ENCODE data around the gene ACOT7. TPM values are rescaled to one million over a fixed set of nuclear protein-coding genes. Genes with fewer than 3 reads are reported as not detected.

Gene ACOT7
- total RNA-seq, 2 donors from 2014 or later = 6.6 to 10.7 TPM

DNA sequence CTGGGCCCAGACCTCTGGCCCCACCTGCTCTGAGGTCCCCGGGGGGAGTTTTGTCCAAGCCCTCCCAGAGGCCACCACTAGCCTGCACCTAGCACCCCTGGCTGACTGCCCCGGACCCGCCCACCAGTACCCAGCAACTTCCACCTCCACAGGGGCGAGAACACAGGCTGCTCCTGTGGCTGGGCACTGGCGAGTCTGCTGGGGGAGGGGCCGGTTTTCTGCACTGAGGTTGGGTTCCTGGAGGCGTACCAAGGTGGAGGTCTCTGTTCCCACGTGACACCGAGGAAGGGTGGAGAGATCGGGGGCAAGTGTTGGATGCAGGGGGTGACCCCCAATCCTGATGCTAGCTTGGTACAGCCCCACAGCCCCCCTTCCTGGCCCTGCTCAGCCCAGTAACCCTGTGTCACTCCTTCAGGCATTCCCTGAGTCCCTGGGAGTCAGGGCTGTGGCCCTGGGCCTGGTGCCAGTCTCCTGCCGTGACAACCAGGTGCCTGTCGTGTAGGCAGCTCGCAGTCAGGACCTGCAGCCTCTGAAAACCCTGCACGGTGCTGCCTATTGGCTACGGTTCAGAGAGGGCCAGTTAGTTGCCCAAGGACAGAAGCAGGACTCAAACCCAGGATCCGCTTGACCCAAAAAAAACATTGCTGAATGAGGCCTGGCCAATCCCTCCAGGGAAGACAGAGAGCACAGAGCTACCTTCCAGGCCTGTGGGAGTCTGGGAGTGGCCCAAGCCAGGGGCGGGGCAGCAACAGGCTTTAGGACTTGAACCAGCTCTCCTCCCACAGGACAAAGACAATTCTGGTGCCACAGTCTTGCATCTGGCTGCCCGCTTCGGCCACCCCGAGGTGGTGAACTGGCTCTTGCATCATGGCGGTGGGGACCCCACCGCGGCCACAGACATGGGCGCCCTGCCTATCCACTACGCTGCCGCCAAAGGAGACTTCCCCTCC lies 34.1 kb upstream of the ACOT7 start:
- no peak for DNase-seq (ENCODE audit: low spot score)
- no peaks in the 10 kb centered on the region for H3K36me3 ChIP-seq
- H3K27ac ChIP-seq = no peak overlapping the region
- peaks cover 19 to 23% of the 10 kb centered on the region in 2 donors for H3K27me3 ChIP-seq
- TF ChIP-seq, protein P1, sequence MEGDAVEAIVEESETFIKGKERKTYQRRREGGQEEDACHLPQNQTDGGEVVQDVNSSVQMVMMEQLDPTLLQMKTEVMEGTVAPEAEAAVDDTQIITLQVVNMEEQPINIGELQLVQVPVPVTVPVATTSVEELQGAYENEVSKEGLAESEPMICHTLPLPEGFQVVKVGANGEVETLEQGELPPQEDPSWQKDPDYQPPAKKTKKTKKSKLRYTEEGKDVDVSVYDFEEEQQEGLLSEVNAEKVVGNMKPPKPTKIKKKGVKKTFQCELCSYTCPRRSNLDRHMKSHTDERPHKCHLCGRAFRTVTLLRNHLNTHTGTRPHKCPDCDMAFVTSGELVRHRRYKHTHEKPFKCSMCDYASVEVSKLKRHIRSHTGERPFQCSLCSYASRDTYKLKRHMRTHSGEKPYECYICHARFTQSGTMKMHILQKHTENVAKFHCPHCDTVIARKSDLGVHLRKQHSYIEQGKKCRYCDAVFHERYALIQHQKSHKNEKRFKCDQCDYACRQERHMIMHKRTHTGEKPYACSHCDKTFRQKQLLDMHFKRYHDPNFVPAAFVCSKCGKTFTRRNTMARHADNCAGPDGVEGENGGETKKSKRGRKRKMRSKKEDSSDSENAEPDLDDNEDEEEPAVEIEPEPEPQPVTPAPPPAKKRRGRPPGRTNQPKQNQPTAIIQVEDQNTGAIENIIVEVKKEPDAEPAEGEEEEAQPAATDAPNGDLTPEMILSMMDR (IDR thresholded peaks at IDR 0.05) = no peak
- H3K9me3 ChIP-seq = no peaks in the 10 kb centered on the region
- H3K4me3 ChIP-seq = no peak overlapping the region
- H3K4me1 ChIP-seq = peaks cover 0 to 36% of the 10 kb centered on the region in 2 donors

DNA sequence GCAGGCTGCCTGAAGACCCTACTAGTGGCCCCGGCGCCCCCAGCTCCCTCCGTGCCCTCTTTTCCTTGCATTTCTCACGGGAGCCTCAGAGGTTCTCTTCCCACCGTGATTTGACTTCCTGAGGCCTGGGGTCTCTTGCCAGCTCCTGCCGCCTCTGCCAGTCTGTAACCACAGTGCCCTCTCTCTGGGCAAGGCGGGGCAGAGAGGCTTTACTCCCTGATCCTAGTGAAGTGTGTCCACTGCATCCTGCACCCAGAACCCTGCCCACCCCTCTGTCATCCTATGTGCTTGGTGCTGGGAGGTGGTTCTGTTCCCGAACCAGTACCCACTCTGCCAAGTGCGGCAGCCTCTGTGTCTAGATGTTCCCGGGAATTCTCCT lies 33.4 kb upstream of the ACOT7 start:
- H3K27ac ChIP-seq = no peak overlapping the region
- no peak overlapping the region for H3K4me3 ChIP-seq
- no peaks in the 10 kb centered on the region for H3K36me3 ChIP-seq
- H3K9me3 ChIP-seq = no peaks in the 10 kb centered on the region
- DNase-seq (ENCODE audit: low spot score) = no peak
- peaks cover 19 to 23% of the 10 kb centered on the region in 2 donors for H3K27me3 ChIP-seq
- H3K4me1 ChIP-seq = peaks cover 0 to 36% of the 10 kb centered on the region in 2 donors
- TF ChIP-seq, protein P1 (IDR thresholded peaks at IDR 0.05) = no peak

DNA sequence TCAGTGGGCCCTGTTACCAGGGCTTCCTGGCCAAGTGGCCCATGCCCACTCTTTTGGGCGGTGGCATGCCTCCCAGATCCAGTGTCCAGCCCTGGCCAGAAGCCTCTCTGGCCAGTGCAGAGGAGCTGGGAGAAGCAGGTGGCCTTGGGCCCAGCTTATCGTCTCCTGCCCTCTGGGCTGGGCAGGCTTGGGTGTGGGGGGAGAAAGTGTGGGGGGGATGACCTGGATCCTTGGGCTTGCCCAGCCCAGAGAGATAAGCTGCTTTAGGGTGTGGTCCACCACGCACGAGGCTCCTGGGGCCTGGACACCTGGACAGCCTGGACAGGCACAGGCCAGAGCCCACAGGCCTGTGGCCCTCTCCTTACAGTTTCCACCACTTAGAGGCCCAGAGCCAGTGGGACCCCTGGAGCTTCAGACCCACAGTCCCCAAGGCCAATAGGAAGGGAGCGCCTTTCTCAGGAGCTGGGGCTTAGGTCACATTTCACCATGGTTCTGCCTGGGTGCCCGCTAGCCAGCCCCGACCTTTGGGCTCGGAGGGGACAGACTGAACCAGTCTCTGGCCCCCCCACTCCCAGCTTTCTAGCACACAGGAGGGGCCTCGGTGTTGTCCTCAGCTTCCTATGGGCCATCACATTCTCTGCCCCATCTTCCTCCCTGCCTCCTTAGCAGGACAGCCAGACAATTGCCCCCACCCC lies 32.9 kb upstream of the ACOT7 start:
- H3K4me3 ChIP-seq = no peak overlapping the region
- peaks cover 0 to 36% of the 10 kb centered on the region in 2 donors for H3K4me1 ChIP-seq
- H3K36me3 ChIP-seq = no peaks in the 10 kb centered on the region
- no peak overlapping the region for H3K27ac ChIP-seq
- TF ChIP-seq, protein P1 (IDR thresholded peaks at IDR 0.05) = no peak
- DNase-seq (ENCODE audit: low spot score) = no peak
- no peaks in the 10 kb centered on the region for H3K9me3 ChIP-seq
- peaks cover 23 to 24% of the 10 kb centered on the region in 2 donors for H3K27me3 ChIP-seq

DNA sequence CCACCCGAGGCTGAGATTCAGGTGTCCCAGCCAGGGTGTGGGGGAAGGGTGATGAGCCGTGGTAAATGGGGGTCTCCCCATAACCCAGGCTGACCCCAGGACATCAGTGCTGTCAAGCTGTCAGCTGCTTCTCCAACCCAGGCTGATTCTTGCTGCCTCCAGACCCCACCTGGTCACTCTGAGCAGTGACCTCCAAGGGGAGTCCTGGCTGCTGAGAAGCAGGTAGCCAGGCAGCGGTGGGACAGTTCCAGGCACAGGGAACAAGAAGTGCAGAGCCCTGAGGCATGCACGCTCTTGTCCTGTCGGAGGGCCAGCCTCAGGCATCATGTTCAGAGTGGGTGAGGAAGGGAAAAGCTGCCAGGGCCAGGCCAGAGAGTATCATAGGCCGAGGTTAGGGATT lies 32.1 kb upstream of the ACOT7 start:
- Histone ChIP-seq H3K27ac (no peak overlapping the region), H3K9me3 (no peaks in the 10 kb centered on the region), H3K27me3 (peaks cover 26 to 31% of the 10 kb centered on the region in 2 donors), H3K36me3 (no peaks in the 10 kb centered on the region), H3K4me3 (no peak overlapping the region), H3K4me1 (peaks cover 0 to 38% of the 10 kb centered on the region in 2 donors)
- TF ChIP-seq, protein P1 (IDR thresholded peaks at IDR 0.05) = no peak
- no peak for DNase-seq (ENCODE audit: low spot score)

DNA sequence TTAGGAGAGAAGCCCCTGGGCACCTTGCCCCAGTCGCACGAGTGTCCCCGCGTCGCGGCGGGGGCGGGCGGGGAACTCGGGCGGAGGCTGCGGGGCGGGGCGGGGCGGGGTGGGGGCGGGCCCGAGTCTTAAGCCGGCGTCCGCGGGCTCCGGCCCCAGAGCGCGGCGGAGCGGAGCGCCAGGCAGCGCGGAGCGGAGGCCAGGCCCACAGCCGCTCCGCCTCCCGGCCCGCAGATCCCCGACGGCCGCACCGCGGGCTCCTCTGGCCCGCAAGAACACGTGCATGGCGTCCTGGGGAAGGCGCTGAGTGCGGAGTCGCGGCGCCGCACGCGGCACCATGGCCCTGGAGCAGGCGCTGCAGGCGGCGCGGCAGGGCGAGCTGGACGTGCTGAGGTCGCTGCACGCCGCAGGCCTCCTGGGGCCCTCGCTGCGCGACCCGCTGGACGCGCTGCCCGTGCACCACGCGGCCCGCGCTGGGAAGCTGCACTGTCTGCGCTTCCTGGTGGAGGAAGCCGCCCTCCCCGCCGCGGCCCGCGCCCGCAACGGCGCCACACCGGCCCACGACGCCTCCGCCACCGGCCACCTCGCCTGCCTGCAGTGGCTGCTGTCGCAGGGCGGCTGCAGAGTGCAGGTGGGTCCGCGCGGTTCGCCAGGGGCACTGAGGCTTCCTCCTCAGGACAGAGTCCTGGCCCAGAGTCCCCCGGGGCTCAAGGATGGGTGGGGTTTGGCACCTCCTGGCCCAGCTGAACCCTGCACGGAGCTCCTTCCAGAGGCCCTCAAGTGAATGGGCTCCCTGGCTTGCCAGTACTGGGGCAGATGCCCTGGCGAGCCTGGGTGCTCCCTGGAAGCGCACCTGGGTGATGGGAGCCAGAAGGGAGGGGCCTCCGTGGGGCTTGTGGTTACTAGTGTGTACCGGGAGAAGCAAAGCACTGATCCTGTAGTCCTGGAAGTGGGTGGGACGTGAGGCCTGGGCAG lies 31.3 kb upstream of the ACOT7 start, which contains the start of gene ESPN:
Gene ESPN (plus strand): TSS at position 158 of the 975 bp plus-strand sequence. CDS start 180 bp downstream, at position 338.
- TF ChIP-seq, protein P1 (IDR thresholded peaks at IDR 0.05) = no peak
- H3K9me3 ChIP-seq = no peaks in the 10 kb centered on the region
- H3K4me1 ChIP-seq = peaks cover 0 to 41% of the 10 kb centered on the region in 2 donors
- peak within 1 kb of the TSS in 1 of 2 donors; percentile 32 for H3K4me3 ChIP-seq
- H3K36me3 ChIP-seq = no peaks in the 10 kb centered on the region
- H3K27ac ChIP-seq = no peak within 1 kb of the TSS
- no peak for DNase-seq (ENCODE audit: low spot score)
- H3K27me3 ChIP-seq = peaks cover 34 to 38% of the 10 kb centered on the region in 2 donors
